Measurements from ENCODE around the gene SHROOM3. TPM values are rescaled to one million over a fixed set of nuclear protein-coding genes. Genes with fewer than 3 reads are reported as not detected.
"Not testable (repeated sequence)": the region's sequence is repeated elsewhere in the genome, so short reads cannot be mapped to it uniquely, and the experiment has no call there.

SHROOM3 gene
- total and polyA plus RNA-seq, 2 experiments from 2014 or later = 11.3 to 73.5 TPM

DNA sequence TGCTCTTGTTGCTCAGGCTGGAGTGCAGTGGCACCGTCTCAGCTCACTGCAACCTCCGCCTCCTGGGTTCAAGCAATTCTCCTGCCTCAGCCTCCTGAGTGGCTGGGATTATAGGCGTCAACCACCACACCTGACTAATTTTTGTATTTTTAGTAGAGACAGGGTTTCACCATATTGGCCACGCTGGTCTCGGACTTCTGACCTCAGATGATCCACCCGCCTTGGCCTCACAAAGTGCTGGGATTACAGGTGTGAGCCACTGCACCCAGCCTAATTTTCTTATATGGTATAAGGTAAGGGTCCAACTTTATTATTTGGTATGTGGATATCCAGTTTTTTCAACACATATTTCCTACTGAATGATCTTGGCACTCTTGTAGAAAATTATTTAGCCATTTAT lies 19.0 kb downstream of the SHROOM3 start:
- H3K4me1 Mint-ChIP-seq = peaks cover 23% of the 10 kb centered on the region
- H3K4me3 ChIP-seq; H3K36me3 ChIP-seq (ENCODE audit: insufficient read depth); H3K79me2 ChIP-seq (replicated peaks; ENCODE audit: insufficient read depth); H3K27me3 ChIP-seq (ENCODE audit: insufficient read depth); H3K36me3 Mint-ChIP-seq (ENCODE audit: low read depth); H3K9me2 ChIP-seq (ENCODE audit: insufficient read depth); H4K20me1 ChIP-seq (replicated peaks; ENCODE audit: insufficient read depth); H3K27ac Mint-ChIP-seq; H3K4me2 ChIP-seq; H3K4me1 ChIP-seq (ENCODE audit: insufficient read depth); H3K27me3 Mint-ChIP-seq (ENCODE audit: insufficient read depth, low read depth, poor library complexity); H3K27ac ChIP-seq (ENCODE audit: low read depth); H3F3A ChIP-seq (replicated peaks; ENCODE audit: low read depth); ATAC-seq; H3K9me3 Mint-ChIP-seq; H2AFZ ChIP-seq; H3K4me3 Mint-ChIP-seq; DNase-seq (ENCODE audit: low spot score): not testable (repeated sequence)

DNA sequence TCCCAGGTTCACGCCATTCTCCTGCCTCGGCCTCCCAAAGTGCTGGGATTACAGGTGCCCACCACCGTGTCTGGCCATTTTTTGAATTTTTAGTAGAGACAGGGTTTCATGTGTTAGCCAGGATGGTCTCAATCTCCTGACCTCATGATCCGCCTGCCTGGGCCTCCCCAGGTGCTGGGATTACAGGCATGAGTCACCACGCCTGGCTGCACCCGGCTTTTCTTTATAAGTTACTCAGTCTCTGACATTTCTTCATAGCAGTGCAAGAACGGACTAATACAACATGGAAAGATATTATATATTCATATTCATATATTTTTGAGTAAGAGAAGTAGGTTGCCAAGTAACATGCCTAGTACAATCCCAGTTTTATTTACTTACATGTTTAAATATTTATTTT lies 22.9 kb downstream of the SHROOM3 start:
- Mint-ChIP-seq H3K4me3 (no peak overlapping the region), H3K27me3 (ENCODE audit: insufficient read depth, low read depth, poor library complexity) (no peaks in the 10 kb centered on the region), H3K27ac (peak overlapping the region; percentile 64; the same call in 1 of the 2 replicates), H3K9me3 (peaks cover 5% of the 10 kb centered on the region), H3K36me3 (ENCODE audit: low read depth) (peaks cover 10% of the 10 kb centered on the region), H3K4me1 (peaks cover 26% of the 10 kb centered on the region)
- H2AFZ ChIP-seq = no peak overlapping the region
- no peak for TF ChIP-seq NANOG (IDR thresholded peaks at IDR 0.05; ENCODE audit: borderline replicate concordance)
- no peak for TF ChIP-seq JUNB (IDR thresholded peaks at IDR 0.05; ENCODE audit: unreplicated experiment)
- TF ChIP-seq ETS1 (IDR thresholded peaks at IDR 0.05) = no peak
- no peak for TF ChIP-seq EZH2 (IDR thresholded peaks at IDR 0.05; ENCODE audit: low read depth, unreplicated experiment)
- no peak for TF ChIP-seq CREB1 (CRISPR knock-in tag; IDR thresholded peaks at IDR 0.05; ENCODE audit: low read depth)
- no peak for TF ChIP-seq POLR2AphosphoS5 (IDR thresholded peaks at IDR 0.05; ENCODE audit: low read depth)
- TF ChIP-seq, protein P1, sequence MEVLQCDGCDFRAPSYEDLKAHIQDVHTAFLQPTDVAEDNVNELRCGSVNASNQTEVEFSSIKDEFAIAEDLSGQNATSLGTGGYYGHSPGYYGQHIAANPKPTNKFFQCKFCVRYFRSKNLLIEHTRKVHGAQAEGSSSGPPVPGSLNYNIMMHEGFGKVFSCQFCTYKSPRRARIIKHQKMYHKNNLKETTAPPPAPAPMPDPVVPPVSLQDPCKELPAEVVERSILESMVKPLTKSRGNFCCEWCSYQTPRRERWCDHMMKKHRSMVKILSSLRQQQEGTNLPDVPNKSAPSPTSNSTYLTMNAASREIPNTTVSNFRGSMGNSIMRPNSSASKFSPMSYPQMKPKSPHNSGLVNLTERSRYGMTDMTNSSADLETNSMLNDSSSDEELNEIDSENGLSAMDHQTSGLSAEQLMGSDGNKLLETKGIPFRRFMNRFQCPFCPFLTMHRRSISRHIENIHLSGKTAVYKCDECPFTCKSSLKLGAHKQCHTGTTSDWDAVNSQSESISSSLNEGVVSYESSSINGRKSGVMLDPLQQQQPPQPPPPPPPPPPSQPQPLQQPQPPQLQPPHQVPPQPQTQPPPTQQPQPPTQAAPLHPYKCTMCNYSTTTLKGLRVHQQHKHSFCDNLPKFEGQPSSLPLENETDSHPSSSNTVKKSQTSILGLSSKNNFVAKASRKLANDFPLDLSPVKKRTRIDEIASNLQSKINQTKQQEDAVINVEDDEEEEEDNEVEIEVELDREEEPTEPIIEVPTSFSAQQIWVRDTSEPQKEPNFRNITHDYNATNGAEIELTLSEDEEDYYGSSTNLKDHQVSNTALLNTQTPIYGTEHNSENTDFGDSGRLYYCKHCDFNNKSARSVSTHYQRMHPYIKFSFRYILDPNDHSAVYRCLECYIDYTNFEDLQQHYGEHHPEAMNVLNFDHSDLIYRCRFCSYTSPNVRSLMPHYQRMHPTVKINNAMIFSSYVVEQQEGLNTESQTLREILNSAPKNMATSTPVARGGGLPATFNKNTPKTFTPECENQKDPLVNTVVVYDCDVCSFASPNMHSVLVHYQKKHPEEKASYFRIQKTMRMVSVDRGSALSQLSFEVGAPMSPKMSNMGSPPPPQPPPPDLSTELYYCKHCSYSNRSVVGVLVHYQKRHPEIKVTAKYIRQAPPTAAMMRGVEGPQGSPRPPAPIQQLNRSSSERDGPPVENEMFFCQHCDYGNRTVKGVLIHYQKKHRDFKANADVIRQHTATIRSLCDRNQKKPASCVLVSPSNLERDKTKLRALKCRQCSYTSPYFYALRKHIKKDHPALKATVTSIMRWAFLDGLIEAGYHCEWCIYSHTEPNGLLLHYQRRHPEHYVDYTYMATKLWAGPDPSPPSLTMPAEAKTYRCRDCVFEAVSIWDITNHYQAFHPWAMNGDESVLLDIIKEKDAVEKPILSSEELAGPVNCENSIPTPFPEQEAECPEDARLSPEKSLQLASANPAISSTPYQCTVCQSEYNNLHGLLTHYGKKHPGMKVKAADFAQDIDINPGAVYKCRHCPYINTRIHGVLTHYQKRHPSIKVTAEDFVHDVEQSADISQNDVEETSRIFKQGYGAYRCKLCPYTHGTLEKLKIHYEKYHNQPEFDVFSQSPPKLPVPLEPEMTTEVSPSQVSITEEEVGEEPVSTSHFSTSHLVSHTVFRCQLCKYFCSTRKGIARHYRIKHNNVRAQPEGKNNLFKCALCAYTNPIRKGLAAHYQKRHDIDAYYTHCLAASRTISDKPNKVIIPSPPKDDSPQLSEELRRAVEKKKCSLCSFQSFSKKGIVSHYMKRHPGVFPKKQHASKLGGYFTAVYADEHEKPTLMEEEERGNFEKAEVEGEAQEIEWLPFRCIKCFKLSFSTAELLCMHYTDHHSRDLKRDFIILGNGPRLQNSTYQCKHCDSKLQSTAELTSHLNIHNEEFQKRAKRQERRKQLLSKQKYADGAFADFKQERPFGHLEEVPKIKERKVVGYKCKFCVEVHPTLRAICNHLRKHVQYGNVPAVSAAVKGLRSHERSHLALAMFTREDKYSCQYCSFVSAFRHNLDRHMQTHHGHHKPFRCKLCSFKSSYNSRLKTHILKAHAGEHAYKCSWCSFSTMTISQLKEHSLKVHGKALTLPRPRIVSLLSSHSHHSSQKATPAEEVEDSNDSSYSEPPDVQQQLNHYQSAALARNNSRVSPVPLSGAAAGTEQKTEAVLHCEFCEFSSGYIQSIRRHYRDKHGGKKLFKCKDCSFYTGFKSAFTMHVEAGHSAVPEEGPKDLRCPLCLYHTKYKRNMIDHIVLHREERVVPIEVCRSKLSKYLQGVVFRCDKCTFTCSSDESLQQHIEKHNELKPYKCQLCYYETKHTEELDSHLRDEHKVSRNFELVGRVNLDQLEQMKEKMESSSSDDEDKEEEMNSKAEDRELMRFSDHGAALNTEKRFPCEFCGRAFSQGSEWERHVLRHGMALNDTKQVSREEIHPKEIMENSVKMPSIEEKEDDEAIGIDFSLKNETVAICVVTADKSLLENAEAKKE (CRISPR knock-in tag; IDR thresholded peaks at IDR 0.05) = no peak
- no peak for TF ChIP-seq EZH2phosphoT487 (IDR thresholded peaks at IDR 0.05; ENCODE audit: unreplicated experiment)
- TF ChIP-seq, protein P2, sequence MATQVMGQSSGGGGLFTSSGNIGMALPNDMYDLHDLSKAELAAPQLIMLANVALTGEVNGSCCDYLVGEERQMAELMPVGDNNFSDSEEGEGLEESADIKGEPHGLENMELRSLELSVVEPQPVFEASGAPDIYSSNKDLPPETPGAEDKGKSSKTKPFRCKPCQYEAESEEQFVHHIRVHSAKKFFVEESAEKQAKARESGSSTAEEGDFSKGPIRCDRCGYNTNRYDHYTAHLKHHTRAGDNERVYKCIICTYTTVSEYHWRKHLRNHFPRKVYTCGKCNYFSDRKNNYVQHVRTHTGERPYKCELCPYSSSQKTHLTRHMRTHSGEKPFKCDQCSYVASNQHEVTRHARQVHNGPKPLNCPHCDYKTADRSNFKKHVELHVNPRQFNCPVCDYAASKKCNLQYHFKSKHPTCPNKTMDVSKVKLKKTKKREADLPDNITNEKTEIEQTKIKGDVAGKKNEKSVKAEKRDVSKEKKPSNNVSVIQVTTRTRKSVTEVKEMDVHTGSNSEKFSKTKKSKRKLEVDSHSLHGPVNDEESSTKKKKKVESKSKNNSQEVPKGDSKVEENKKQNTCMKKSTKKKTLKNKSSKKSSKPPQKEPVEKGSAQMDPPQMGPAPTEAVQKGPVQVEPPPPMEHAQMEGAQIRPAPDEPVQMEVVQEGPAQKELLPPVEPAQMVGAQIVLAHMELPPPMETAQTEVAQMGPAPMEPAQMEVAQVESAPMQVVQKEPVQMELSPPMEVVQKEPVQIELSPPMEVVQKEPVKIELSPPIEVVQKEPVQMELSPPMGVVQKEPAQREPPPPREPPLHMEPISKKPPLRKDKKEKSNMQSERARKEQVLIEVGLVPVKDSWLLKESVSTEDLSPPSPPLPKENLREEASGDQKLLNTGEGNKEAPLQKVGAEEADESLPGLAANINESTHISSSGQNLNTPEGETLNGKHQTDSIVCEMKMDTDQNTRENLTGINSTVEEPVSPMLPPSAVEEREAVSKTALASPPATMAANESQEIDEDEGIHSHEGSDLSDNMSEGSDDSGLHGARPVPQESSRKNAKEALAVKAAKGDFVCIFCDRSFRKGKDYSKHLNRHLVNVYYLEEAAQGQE (IDR thresholded peaks at IDR 0.05; ENCODE audit: unreplicated experiment) = no peak
- TF ChIP-seq STAT1 (IDR thresholded peaks at IDR 0.05; ENCODE audit: unreplicated experiment) = no peak
- H3K27ac ChIP-seq (ENCODE audit: low read depth) = peak overlapping the region; percentile 88; the same call in 1 of the 2 replicates
- H3K27me3 ChIP-seq (ENCODE audit: insufficient read depth) = no peaks in the 10 kb centered on the region
- H3K36me3 ChIP-seq (ENCODE audit: insufficient read depth) = no peaks in the 10 kb centered on the region
- no peaks in the 10 kb centered on the region for H3K79me2 ChIP-seq (replicated peaks; ENCODE audit: insufficient read depth)
- no peaks in the 10 kb centered on the region for H4K20me1 ChIP-seq (replicated peaks; ENCODE audit: insufficient read depth)
- no peaks in the 10 kb centered on the region for H3F3A ChIP-seq (replicated peaks; ENCODE audit: low read depth)
- ATAC-seq = no peak
- no peak overlapping the region for H3K4me3 ChIP-seq
- no peak overlapping the region for H3K4me2 ChIP-seq
- DNase-seq (ENCODE audit: low spot score) = no peak
- H3K4me1 ChIP-seq (ENCODE audit: insufficient read depth) = peaks cover 21% of the 10 kb centered on the region; the same call in 1 of the 2 replicates
- no peaks in the 10 kb centered on the region for H3K9me2 ChIP-seq (ENCODE audit: insufficient read depth)

All from GM23338 (cell line).